GM21367 (cell line): Measurements from ENCODE around the gene FGR.
"Not testable (repeated sequence)": the region's sequence is repeated elsewhere in the genome, so short reads cannot be mapped to it uniquely, and the experiment has no call there.

Experiments used
- ATAC-seq: cut with Tn5 transposase; IDR thresholded peaks from one replicate; pipeline ENCODE4 v1.9.1; 2021; ENCODE audit not compliant: unreplicated experiment

Gene FGR

DNA sequence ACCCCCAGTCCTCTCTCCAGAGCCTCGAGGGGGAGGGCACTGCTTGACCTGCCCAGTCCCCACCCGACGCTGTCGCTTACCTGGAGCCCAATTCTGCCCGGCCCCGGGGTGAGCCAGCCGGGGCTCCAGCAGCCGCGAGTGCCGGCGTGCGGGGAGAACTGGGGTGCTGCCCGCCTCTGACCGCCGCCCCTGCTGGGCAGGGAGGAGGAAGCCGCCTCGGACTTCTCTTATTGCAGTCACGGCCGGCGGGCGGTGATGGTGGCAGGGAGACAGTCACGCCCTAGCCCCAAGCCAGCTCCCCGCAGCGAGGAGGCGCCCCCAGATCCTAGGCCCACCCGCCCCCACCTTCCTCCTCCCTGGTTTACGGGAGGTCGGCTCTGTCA is at the start of gene FGR:
Gene FGR, minus strand, starts transcription at position 201 of the 383 bp plus-strand sequence. CDS start 11,269 bp downstream, outside the sequence.
- ATAC-seq = no peak

DNA sequence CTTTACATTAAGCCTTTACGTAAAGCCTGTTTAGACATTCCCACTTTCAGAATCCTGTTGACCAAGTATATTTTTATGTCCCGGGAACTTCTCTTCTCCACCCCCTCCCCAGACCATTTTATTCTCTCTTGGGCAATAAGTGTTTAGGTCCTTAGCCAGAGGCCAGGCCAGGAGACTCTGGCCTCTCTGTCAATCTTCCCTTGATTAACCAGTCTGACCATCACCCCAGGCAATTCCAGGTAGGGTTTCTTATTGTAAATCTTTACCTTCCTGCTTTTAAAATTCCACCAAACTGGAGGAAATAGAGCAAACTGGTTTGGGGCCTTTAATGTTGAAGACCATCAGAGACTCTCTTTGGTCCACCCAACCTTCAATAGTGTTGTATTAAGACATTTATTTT is 49.2 kb upstream of the FGR start:
- ATAC-seq = no peak

DNA sequence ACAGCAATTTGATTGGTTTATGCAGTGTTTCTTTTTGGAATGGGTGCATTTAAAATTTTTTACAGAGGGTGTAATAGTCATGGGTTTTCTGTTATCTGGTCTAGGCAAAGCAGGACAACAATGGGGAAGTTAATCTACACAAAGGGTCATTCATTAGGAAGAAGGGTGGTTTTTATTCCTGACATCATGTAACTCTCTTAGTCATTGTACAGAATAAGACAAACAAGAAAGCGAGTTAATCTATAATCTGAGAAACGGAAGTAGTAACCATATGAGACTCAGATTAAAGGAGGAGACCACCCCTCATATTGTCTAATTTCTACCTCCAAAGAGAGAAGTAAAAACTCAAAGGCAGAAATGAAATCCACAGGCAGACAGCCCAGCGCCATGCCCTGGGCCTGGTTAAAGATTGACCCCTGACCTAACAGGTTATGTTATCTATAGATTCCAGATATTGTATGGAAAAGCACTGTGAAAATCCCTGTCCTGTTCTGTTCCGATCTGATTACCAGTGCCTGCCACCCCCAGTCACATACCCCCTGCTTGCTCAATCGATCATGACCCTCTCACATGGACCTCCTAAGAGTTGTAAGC is 47.5 kb upstream of the FGR start:
- ATAC-seq = no peak

DNA sequence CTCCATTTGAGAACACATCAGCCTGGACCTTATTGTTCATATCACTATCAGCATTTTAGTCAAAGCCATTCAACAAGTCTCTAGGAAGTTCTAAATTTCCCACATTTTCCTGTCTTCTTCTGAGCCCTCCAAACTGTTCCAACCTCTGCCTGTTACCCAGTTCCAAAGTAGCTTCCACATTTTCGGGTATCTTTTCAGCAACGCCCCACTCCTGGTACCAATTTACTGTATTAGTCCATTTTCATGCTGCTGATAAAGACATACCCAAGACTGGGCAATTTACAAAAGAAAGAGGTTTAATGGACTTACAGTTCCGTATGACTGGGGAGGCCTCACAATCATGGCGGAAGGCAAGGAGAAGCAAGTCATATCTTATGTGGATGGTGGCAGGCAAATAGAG is 46.6 kb upstream of the FGR start:
- not testable (repeated sequence) for ATAC-seq

DNA sequence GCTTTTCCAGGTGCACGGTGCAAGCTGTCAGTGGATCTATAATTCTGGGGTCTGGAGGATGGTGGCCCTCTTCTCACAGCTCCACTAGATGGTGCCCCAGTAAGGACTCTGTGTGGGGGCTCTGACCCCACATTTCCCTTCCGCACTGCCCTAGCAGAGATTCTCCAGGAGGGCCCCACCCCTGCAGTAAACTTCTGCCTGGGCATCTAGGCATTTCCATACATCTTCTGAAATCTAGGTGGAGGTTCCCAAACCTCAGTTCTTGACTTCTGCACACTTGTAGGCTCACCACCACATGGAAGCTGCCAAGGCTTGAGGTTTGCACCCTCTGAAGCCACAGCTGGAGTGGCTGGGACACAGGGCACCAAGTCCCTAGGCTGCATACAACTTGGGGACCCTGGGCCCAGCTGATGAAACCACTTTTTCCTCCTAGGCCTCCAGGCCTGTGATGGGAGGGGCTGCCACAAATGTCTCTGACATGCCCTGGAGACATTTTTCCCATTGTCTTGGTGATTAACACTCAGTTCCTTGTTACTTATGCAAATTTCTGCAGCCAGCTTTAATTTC is 45.3 kb upstream of the FGR start:
- ATAC-seq = not testable (repeated sequence)

DNA sequence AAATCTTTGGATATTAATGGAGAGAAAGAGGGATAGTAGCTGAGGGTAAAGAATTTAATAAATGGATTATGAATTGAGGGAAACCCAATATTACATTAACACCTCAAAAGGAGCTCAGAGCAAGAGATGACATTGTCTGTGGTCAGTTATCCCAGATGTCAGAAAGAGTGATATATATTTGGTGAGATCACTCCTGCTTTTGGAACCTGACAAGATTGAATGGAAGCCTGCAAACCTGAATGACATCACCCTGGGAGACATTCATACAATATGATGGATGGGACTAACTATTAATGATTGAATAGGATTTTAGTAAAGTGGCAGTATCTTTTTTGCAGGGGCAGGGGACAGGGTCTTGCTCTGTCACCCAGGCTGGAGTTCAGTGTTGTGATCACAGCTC is 43.8 kb upstream of the FGR start:
- no peak for ATAC-seq

DNA sequence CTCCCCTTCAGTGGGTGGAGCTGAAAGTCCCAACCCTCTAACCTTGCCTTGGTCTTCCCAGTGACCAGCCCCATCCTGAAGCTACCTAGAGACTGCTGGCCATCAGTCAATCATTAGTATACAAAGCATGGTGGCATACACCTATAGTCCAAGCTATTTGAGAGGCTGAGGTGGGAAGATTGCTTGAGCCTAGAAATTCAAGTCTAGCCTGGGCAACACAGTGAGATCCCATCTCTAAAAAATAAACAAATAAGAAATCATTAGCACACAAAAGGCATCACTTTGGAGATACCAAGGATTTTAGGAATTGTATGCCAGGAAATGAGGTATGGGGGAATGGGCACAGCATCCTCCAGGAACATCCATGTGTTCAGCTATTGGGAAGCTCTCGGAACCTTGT is 41.4 kb upstream of the FGR start:
- ATAC-seq = no peak

DNA sequence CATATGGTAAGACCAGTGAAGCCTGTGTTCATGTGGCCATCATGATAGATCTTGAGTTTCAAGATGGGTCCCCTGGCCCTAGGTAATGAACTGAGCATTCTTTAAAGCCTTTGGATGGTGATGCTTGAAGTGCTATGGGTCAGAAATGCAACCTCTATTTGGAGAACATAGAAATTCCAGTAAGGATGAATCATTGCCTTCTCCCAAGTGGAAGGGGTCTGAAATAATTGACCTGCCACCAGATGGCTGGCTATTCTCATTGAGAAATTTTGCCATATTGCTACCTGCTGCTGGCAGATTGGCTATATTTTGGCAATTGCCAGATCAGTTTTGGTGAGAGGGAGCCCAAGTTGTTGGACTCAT is 37.7 kb upstream of the FGR start:
- ATAC-seq = no peak

DNA sequence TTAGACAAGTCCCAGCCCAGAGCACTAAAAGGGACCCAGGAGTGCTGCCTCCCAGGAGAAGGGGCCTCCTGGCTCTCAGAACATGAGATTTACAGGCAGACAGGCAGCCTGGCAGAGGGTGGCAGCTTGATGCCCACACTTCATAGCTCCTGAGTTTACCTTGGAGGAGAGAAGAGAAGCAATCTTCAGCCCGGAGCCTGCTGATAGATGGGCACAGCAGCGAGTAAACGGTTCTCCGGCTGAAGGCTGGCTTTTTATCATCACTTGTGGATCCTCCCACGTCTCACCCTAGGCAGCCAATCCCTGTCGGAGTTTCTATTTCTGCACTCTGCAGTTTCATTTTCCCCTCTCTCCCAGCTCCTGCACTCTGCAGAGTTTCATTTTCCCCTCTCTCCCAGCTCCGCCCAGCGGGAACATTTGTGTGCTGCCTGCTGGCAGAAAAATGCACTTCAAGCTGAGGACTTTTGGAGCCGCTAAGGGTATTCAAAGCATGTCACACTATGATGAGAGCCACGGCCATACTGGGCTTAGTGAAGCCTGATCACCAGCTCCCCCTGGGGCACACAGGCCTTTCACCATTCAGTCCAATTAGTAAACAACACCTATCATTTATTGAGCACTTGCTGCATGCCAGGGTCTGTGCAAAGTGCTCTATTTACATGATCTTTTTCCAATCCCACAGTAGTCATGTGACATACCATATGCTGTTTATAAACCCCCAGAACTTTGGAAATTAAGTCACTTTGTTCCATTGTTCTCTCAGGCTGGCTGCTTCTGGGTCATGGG is 37.2 kb upstream of the FGR start, which contains the start of gene IFI6:
Gene IFI6, minus strand, starts transcription at position 229 of the 786 bp plus-strand sequence. CDS start 2,878 bp downstream, outside the sequence.
- ATAC-seq = peak; percentile 60

DNA sequence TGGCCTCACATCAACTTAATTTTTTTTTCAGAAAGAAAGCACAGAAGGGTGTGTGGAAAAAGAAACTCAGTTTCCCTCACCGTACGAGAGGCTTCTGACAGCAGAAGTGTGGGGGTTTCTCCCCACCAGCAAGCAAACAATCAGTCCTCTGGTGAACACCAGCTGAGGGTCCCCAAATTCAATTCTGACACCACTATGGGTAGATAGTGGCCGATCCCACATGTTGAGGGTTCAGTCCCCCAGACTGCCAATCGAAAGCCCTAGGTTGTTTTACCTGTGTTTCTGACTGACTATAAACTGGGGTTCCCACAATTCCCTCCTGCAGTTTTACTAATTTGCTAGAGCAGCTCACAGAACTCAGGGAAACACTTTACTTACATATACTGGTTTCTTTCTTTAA is 34.9 kb upstream of the FGR start:
- ATAC-seq = no peak

DNA sequence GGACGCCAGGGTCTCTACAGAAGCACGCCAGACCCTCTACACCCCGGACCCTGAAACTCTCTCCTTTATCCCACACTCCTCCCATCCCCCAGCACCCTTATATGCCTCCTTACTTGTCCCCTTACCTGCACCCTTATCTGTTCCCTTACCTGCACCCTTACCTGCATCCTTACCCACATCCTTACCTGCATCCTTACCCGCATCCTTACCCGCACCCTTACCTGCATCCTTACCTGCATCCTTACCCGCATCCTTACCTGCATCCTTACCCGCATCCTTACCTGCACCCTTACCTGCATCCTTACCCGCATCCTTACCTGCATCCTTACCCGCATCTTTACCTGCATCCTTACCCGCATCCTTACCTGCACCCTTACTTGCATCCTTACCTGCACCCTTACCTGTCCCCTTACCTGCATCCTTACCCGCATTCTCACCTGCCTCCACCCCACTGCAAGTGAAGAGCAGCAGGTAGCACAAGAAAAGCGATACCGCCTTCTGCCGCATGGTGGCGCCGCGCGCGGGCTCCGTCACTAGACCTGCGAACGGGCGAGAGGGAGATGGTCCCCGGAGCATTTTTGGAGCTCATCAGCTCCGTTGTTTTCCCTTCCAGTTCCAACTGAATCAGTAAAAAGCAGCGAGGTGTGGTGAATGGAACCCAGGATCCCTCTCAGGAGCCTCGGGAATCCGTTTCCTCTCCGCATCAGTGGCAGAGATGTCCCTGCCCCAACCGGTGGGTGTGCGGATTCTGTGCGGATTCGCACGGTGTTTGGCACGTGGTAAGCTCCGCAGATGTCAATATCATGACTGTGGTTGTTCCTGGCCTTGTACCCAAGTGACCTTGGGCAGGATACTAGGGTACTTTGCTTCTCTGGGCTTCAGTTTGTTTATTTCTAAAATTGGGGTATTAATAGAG is 34.1 kb upstream of the FGR start:
- no peak for ATAC-seq

DNA sequence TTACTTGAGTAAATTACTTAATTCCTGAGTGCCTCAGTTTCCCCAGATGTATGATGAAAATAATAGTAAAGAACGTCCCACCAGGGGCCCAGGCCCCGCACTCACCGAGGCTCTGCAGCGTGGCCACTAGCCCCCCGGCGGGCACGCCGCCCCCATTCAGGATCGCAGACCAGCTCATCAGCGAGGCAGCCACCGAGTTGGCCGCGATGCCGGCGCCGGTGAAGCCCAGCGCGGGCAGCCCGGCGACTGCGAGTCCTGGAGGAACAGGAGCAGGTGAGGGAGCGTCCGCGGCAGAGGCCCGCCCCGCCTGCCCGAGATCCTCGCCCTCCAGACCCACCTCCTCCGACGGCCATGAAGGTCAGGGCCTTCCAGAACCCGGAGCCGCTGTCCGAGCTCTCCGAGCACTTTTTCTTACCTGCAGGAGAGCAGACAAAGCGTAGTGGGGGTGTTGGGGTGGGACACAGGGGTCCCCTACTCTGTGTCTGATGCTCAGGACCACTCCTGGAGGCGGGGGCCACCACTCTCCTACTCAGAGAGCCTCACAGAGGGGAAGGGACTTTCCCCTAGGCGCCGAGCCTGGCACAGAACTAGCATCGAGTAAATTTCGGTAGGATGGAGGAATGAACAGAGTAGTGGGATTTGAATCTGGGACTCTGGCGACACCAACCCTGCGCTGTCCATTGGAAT is 33.3 kb upstream of the FGR start:
- no peak for ATAC-seq

DNA sequence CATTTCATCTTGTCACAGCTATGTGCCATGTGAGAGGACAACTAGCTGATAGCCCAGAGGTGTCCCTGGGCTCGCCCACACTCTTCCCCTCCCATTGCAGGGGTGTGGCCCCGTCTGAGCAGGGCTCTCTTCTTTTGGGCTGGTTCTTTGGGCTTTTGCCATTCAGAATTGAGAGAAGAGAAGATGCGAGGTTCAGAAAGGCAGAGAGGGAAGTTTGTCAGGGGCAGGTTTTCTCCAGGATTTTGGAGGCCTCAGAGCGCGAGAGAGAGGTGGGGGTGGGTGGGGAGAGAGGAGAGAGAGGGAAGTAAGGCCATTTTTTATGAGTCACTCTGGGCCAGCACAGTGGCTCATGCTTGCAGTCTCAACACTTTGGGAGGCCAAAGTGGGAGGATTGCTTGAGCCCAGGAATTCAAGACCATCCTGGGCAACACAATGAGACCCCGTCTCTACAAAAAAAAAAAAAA is 31.8 kb upstream of the FGR start:
- ATAC-seq = no peak

DNA sequence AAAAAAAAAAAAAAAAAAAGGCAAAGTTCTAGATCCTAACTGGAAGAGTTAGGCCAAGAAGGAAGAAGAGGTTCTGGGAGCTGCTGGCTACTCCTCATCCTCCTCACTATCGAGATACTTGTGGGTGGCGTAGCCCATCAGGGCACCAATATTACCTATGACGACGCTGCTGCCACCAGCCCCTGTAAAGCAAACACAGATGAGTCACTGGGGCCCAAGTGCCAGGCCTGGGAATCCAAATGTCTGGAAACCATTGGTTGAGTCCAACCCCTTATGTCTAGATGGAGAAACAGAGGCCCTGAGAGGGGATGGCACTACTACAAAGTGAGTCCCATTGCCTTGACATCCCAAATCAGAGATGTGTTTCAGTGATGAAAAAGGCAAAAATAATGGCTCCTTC is 31.3 kb upstream of the FGR start:
- no peak for ATAC-seq

DNA sequence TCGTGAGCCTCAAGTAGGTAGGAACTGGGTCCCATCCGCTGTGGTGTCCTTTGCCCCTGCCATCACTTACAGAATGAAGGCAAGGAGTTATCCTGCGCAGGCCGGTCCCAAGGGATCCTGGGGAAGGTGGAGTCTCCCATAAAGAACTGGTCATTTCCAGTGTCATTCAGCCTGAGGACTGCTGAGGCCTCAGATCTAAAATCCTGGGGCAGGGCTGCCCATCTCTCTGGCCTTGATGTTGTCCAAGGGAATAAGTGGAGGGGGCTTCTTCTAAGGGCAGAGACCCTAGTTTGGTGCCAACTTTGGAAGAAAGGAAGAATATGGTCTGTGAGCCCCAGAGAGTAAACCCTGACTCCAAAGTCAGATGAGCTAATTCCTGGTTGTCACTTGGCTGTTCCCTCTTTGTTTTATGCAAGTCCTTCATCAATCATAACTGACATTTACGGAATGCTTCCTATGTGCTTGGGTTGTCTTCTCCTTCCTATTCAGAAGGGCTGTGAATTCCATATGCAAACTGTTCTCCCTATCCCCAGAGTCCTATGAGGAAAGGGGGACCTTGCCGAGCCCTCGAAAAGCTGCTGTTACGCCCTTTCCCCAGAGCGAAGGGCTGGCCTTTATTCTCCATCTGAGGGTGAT is 30.1 kb upstream of the FGR start:
- ATAC-seq = no peak

DNA sequence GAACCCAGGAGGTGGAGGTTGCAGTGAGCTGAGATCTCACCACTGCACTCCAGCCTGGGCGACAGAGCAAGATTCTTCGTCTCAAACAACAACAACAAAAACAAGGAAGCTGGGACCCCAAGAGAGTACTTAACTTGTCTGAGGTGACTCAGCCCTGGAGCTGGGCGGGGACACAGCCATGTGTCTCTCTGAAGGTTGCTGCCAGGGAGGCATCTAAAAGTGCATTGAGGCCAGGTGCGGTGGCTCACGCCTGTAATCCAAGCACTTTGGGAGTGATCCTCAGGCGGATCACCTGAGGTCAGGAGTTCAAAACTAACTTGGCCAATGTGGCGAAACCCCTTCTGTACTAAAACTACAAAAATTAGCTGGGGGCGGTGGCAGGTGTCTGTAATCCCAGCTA is 29.3 kb upstream of the FGR start:
- no peak for ATAC-seq

DNA sequence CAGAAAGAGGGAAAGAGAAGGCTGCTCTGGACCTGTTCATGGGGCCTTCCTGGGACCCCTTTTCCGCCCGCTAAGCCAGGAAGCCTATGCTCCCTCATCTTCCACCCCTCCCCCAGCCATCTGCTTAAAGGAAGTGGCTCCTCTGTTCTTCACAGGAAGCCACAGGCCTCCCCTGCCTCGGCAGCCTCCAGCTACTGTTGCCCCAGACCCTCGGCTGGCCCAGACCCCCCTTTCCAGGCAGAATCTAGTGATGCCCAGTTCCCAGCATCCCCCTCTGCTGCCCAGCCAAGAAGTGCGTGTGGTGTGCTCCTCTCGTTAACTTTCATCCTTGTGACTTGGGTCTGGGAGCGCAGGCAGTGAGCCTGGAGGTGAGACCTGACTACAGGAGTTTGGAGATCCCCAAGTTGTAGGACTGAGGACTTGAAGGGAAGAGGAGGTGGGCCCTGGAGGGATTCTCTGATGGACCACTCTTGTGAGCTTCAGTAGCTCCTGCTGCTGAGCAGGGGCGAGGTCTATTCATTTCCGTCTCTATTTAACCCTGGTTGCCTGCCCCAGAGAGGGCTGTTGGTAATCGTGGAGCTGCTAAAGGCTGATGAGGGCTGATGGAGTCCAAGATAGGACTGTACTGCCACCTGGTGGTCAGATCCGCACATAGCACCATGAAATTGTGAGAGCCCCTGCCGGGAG is 27.9 kb upstream of the FGR start:
- ATAC-seq = no peak

DNA sequence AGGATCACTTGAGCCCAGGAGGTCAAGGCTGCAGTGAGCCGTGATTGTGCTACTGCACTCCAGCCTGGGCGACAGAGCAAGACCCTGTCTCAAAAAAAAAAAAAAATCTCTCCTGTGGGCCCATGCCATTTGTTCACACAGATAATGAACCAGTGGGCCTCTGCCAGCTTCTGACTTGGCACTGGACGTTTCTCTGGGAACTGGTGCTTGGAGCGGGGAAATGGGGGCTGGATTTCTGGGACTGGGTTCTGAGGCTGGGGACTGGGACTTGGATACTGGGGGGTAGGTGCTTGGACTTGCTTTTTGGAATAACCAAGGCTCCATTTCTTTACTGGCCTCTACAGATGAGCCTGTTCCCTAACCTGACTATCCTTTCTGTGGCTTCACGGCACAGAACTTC is 27.3 kb upstream of the FGR start:
- no peak for ATAC-seq

DNA sequence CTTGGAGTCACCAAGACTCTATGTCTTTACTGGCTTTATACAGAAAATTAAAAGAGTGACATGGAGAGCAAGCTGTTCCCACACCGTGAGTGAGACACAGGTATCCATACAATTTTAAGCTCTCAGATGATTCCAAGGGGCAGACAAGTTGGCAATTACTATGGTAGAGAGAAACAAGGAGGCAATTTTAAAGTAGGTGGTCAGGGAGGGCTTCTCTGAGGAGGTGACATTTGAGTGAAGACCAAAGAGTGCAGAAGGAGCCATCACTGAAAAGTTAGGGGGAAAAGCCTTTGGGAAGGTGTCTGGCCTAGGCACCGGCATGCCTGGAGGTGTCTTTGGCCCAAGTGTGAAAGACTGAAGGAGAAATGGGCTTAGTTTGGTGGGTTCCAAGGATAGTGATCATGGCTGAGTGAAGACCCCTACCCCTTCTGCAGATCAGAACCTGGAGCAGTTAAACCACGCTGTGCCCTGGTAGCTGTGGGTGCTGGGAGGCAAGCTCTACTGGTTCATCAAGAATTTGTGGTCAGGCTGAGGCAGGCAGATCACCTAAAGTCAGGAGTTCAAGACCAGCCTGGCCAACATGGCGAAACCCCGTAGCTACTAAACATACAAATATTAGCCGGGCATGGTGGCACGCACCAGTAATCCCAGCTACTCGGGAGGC is 26.6 kb upstream of the FGR start:
- ATAC-seq = no peak
